ENCODE results near the gene PGM1. TPM values are rescaled to one million over a fixed set of nuclear protein-coding genes. Genes with fewer than 3 reads are reported as not detected.

Gene PGM1
- total and polyA plus RNA-seq, 2 of the 13 experiments (the other 11 are each of a cell fraction or from before 2014, with no cell fraction given), result 51.6 to 105 TPM

DNA sequence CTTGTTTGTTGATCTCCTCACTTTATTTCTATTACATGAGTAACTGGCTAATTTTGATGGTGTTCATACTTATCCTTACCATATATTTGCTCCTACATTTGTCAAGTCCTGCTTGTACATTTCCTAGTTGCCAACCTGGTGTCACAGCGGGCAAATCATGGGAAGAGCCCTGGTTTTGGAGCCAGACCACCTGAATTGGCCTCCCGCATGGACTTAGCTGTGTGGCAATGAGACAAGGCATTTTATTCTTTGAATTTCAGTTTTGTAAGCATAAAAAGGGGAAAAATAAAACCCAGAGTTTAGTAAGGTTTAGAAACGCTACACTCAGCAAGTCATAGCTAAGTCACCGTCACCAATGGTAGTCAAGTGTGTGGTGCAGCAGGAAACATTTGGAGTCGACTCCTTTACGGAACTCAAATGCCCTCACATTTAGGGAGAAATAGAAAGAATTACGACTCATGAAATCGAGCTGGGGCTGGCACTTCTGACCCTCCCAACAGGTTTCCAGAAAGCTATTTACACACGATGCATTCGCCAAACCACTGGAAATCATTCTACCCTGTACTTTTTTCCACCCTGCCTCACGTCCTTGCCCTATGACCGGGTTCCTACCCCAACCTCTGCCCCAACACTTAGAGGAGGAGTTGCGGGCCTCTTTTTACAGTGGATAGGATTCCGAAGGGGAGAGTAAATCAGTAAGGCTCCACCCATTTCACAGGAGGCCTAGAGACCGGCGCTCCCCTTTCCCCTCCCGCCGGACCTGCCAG lies 492 bp upstream of the PGM1 start (continued):
- 0 out of 2 replicates have a peak, but pooled peaks have one; percentile 22 for TF ChIP-seq ZBTB38 (CRISPR knock-in tag; IDR thresholded peaks at IDR 0.05)
- no peak for TF ChIP-seq ZFX (CRISPR knock-in tag; IDR thresholded peaks at IDR 0.05; ENCODE audit: low read depth)
- 0 out of 2 replicates have a peak, but pooled peaks have one; percentile 52 for TF ChIP-seq ZNF317 (CRISPR knock-in tag; IDR thresholded peaks at IDR 0.05)
- no peak for TF ChIP-seq ELF1 (CRISPR knock-in tag; IDR thresholded peaks at IDR 0.05)
- TF ChIP-seq ZNF282 (IDR thresholded peaks at IDR 0.05; ENCODE audit: partially characterized antibody), result no peak
- peak; percentile 28; the same call in 1 of the 2 replicates for TF ChIP-seq NR2F6 (IDR thresholded peaks at IDR 0.05)
- 0 out of 2 replicates have a peak, but pooled peaks have one; percentile 39 for TF ChIP-seq NR2F6 (CRISPR knock-in tag; IDR thresholded peaks at IDR 0.05)
- no peak for TF ChIP-seq MXD3 (CRISPR knock-in tag; IDR thresholded peaks at IDR 0.05)
- TF ChIP-seq ZNF292 (CRISPR knock-in tag; IDR thresholded peaks at IDR 0.05; ENCODE audit: borderline replicate concordance, low read depth), result no peak
- TF ChIP-seq NFE2L2 (IDR thresholded peaks at IDR 0.05; ENCODE audit: low read length), result no peak
- 0 out of 2 replicates have a peak, but pooled peaks have one; percentile 20 for TF ChIP-seq ISL2 (CRISPR knock-in tag; IDR thresholded peaks at IDR 0.05)
- no peak for TF ChIP-seq ZNF441 (CRISPR knock-in tag; IDR thresholded peaks at IDR 0.05; ENCODE audit: borderline replicate concordance)
- no peak for TF ChIP-seq IRF1 (CRISPR knock-in tag; IDR thresholded peaks at IDR 0.05; ENCODE audit: low read depth)
- peak; percentile 41; the same call in 1 of the 2 replicates for TF ChIP-seq PHF21A (CRISPR knock-in tag; IDR thresholded peaks at IDR 0.05)
- no peak for TF ChIP-seq SOX6 (IDR thresholded peaks at IDR 0.05)
- TF ChIP-seq SOX6 (CRISPR knock-in tag; IDR thresholded peaks at IDR 0.05), result peak; percentile 47; the same call in 1 of the 2 replicates
- no peak for TF ChIP-seq SUZ12 (IDR thresholded peaks at IDR 0.05; ENCODE audit: low read depth, low read length)
- TF ChIP-seq BCL6 (CRISPR knock-in tag; IDR thresholded peaks at IDR 0.05), result no peak
- no peak for TF ChIP-seq ZNF207 (IDR thresholded peaks at IDR 0.05; ENCODE audit: borderline replicate concordance)
- peak; percentile 43; the same call in 1 of the 2 replicates for TF ChIP-seq ZSCAN20 (CRISPR knock-in tag; IDR thresholded peaks at IDR 0.05; ENCODE audit: borderline replicate concordance)
- no peak for TF ChIP-seq RNF2 (conservative IDR thresholded peaks at IDR 0.05; ENCODE audit: low read depth)
- TF ChIP-seq ZNF605 (CRISPR knock-in tag; IDR thresholded peaks at IDR 0.05), result peak; percentile 70
- TF ChIP-seq MAF1 (CRISPR knock-in tag; IDR thresholded peaks at IDR 0.05; ENCODE audit: borderline replicate concordance), result no peak
- TF ChIP-seq, protein P1, sequence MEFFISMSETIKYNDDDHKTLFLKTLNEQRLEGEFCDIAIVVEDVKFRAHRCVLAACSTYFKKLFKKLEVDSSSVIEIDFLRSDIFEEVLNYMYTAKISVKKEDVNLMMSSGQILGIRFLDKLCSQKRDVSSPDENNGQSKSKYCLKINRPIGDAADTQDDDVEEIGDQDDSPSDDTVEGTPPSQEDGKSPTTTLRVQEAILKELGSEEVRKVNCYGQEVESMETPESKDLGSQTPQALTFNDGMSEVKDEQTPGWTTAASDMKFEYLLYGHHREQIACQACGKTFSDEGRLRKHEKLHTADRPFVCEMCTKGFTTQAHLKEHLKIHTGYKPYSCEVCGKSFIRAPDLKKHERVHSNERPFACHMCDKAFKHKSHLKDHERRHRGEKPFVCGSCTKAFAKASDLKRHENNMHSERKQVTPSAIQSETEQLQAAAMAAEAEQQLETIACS (CRISPR knock-in tag; IDR thresholded peaks at IDR 0.05), result no peak
- TF ChIP-seq GABPA (IDR thresholded peaks at IDR 0.05; ENCODE audit: low read depth, low read length), result no peak
- no peak for TF ChIP-seq GABPA (CRISPR knock-in tag; IDR thresholded peaks at IDR 0.05; ENCODE audit: low read depth)
- TF ChIP-seq ZNF234 (CRISPR knock-in tag; conservative IDR thresholded peaks at IDR 0.05), result no peak
- TF ChIP-seq ZNF18 (CRISPR knock-in tag; IDR thresholded peaks at IDR 0.05; ENCODE audit: insufficient replicate concordance), result no peak
- TF ChIP-seq EP300 (IDR thresholded peaks at IDR 0.05; ENCODE audit: low read depth in 2 of 2, low read length in 2 of 2), result peak in 1 of 2 experiments; percentile 30; a peak in 1 of 4 replicates
- no peak for TF ChIP-seq EP300 (CRISPR knock-in tag; IDR thresholded peaks at IDR 0.05; ENCODE audit: borderline replicate concordance)

Measured in HepG2 (cell line).